GOT3 (cell line): ENCODE measurements around the gene TUBE1.

Experiments
- DNase-seq: peaks from one replicate; lab custom pipeline; 2025; ENCODE audit warnings: mixed read lengths; lab: John Stamatoyannopoulos, UW

Gene TUBE1

DNA sequence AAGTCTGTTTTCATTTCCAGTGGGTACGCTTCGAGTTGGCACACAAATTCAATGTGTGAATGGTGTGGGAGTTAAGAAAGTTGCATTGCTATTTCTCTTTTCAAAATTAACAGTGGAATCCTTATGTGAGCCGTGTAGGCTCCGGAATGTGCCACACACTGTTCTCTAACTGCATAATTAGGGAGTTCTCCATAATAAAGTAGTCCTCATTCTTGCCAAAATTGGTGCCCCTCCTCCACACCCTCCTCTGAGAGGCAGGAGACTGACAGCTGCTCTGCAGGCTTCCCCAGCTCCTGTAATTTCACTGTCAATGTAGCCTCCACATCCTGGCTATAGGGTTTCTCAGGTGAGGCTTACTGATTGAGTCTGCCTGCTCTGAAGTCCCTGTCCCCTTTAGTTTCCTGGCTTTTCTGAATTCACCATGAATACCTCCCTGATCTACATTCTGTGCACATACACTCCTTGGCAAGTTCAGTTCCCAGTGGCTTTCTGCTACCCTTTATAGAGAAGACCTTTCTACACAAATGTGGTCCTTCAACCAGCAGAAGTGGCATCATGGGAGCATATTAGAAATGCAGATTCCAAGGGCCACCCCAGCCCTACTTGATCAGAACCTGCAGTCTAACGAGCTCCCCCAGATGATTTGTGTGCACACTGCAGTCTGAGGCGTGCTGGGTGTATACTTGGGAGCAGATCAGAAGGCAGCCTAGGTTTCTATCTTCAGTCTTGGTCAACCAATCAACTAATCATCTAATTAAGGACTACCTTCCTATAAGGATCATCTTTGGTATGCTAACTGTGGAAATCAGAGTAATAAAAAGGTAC lies 53.3 kb downstream of the TUBE1 start:
- DNase-seq = no peak

DNA sequence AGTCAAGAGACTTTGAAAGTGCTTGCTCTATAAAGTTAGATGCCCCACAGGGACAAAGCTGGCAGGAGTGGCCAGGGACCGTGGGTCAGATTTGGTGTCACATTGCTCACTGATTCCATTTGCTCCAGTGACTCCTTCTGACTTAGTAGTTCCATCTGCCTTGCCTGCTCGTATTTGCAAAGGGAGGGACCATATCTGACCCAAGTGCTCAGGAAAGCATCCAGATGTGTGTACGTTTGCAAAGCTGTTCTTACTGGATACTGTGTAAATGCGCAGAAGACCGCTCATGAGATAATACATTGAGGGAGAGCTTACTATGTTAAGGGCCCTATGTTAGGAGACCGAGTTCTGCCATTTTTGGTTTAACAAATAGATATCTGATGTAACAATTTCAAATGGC lies 54.6 kb downstream of the TUBE1 start:
- DNase-seq = no peak

GRCh38 chr6:112031960-112032359 lies 55.3 kb downstream of the TUBE1 start:
- DNase-seq = no peak

- no peak for DNase-seq
These were observed 56.2 kb downstream of the TUBE1 start for GRCh38 chr6:112030961-112031660.

- DNase-seq = no peak
These were observed 56.9 kb downstream of the TUBE1 start for GRCh38 chr6:112030206-112030960.

- DNase-seq = no peak
These were observed 58.0 kb downstream of the TUBE1 start for GRCh38 chr6:112029045-112029822.

DNA sequence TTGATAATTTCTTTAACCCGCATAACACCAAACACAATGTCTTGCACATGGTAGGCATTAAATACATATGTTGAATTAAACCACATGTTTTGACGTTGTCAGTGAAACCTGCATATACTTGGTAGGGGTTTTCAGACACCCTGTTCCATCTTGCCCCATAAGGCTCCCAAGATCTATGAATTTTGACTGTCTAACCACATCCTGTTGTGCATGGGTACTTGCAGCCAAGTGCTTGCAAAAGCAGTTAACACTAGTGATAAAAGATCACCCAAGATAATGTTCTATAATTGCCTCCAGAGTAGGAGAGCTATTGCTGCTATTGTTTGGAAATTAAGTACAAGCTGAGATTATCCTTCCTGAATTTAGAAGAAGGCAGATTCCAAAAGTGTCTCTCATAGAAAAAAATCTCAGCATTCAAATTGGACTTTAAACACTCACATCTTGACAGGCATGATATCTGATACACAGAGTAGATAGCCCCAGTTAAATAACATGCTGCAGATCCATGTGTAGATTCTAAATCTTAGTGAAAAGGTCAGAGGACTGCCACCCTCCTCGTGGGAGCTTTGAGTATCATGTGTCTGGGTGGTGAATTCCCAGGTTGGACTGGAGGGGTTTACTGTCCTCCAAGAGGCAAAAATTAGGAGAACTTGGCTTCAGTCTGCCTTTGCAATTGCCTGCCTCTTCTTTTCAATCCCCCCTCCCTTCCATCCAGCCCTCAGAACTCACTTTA lies 59.2 kb downstream of the TUBE1 start:
- DNase-seq = no peak

- no peak for DNase-seq
These were observed 60.3 kb downstream of the TUBE1 start for GRCh38 chr6:112026933-112027332.

- no peak for DNase-seq
These were observed 62.8 kb downstream of the TUBE1 start for GRCh38 chr6:112024464-112024863.

DNA sequence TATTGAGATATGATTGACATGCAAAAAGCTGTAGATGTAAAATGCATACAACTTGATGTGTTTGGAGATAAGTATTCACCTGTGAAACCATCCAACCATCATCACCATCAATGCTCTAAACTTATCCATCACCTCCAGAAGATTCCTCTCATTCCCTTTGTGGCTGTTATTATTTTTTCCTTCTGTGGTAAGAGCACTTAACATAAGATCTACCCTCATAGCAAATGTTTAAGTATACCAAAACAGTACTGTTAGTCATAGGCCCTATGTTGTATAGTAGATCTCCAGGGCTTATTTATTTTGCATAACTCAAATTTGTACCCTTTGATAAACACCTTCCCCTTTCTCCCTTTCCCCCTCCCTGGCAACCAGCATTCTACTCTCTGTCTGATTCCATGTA lies 64.5 kb downstream of the TUBE1 start:
- DNase-seq = no peak

DNA sequence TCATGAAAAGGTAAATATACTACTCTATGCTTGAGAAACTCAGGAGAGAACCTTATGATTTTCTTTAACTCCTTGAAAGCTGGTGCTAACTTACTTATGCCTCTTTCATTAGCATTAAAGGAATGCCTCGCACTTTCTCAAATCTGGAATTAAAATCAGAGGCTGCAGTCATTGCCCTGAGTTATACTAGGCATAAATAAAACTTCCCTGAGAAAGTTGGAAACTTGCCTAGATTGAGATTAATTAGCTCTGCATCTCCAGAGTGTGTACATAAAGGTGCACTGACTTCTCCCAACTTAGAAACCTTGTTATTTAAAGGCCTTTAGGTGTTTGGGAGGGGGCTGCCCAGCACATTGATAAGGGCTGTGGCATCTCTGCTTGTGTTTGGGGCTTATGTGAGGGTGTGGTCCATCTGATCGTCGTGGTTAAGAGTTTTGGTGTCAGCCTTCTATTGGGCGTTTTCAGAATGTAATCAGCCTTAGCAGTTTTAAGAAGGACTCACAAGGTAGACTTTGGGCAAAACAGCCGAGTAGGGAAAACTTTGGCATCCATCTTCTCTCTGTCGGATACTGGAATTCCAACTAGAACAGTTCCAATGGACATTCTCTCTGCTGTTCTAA lies 65.5 kb downstream of the TUBE1 start:
- DNase-seq = no peak
